ENCODE results near the gene C1orf105.

Gene C1orf105

GRCh38 chr1:172453153-172453545 is 32.7 kb downstream of the C1orf105 start:
- Histone ChIP-seq H3K36me3 (replicated peaks) (no peaks in the 10 kb centered on the region), H3K27me3 (replicated peaks) (no peaks in the 10 kb centered on the region), H3K27ac (no peak overlapping the region), H3K4me3 (ENCODE audit: low read depth, low read length) (no peak overlapping the region)
- no peak for DNase-seq
- no peak for TF ChIP-seq CTCF (IDR thresholded peaks at IDR 0.05; ENCODE audit: low read depth, low read length, missing control alignments)
- in situ Hi-C loops (cut with HindIII; ENCODE audit: low pct_ligation_motif_present, low sequenced_read_pairs), result no loop called here

GRCh38 chr1:172453607-172454006 is 33.1 kb downstream of the C1orf105 start:
- in situ Hi-C loops (cut with HindIII; ENCODE audit: low pct_ligation_motif_present, low sequenced_read_pairs), result no loop called here
- Histone ChIP-seq H3K27ac (no peak overlapping the region), H3K36me3 (replicated peaks) (no peaks in the 10 kb centered on the region), H3K27me3 (replicated peaks) (no peaks in the 10 kb centered on the region), H3K4me3 (ENCODE audit: low read depth, low read length) (no peak overlapping the region)
- TF ChIP-seq CTCF (IDR thresholded peaks at IDR 0.05; ENCODE audit: low read depth, low read length, missing control alignments), result no peak
- no peak for DNase-seq

- in situ Hi-C loops (cut with HindIII; ENCODE audit: low pct_ligation_motif_present, low sequenced_read_pairs), result no loop called here
- DNase-seq, result no peak
- H3K4me3 ChIP-seq (ENCODE audit: low read depth, low read length), result no peak overlapping the region
Measured at GRCh38 chr1:172455451-172455850, 35.0 kb downstream of the C1orf105 start.

GRCh38 chr1:172456344-172456769 is 35.9 kb downstream of the C1orf105 start:
- in situ Hi-C loops (cut with HindIII; ENCODE audit: low pct_ligation_motif_present, low sequenced_read_pairs), result no loop called here

More at GRCh38 chr1:172455451-172455850, 35.0 kb downstream of the C1orf105 start:
- Histone ChIP-seq H3K27ac (no peak overlapping the region), H3K27me3 (replicated peaks) (no peaks in the 10 kb centered on the region), H3K36me3 (replicated peaks) (no peaks in the 10 kb centered on the region)
- TF ChIP-seq CTCF (IDR thresholded peaks at IDR 0.05; ENCODE audit: low read depth, low read length, missing control alignments), result no peak

GRCh38 chr1:172457479-172458130 is 37.1 kb downstream of the C1orf105 start:
- Histone ChIP-seq H3K27me3 (replicated peaks) (no peaks in the 10 kb centered on the region), H3K27ac (no peak overlapping the region), H3K36me3 (replicated peaks) (no peaks in the 10 kb centered on the region), H3K4me3 (ENCODE audit: low read depth, low read length) (no peak overlapping the region)
- in situ Hi-C loops (cut with HindIII; ENCODE audit: low pct_ligation_motif_present, low sequenced_read_pairs), result no loop called here
- TF ChIP-seq CTCF (IDR thresholded peaks at IDR 0.05; ENCODE audit: low read depth, low read length, missing control alignments), result no peak
- no peak for DNase-seq

More at GRCh38 chr1:172456344-172456769, 35.9 kb downstream of the C1orf105 start:
- Histone ChIP-seq H3K36me3 (replicated peaks) (no peaks in the 10 kb centered on the region), H3K4me3 (ENCODE audit: low read depth, low read length) (no peak overlapping the region), H3K27me3 (replicated peaks) (no peaks in the 10 kb centered on the region), H3K27ac (no peak overlapping the region)
- no peak for DNase-seq
- TF ChIP-seq CTCF (IDR thresholded peaks at IDR 0.05; ENCODE audit: low read depth, low read length, missing control alignments), result no peak

- TF ChIP-seq CTCF (IDR thresholded peaks at IDR 0.05; ENCODE audit: low read depth, low read length, missing control alignments), result no peak
- Histone ChIP-seq H3K27ac (no peak overlapping the region), H3K27me3 (replicated peaks) (no peaks in the 10 kb centered on the region), H3K4me3 (ENCODE audit: low read depth, low read length) (no peak overlapping the region), H3K36me3 (replicated peaks) (no peaks in the 10 kb centered on the region)
- DNase-seq, result no peak
- in situ Hi-C loops (cut with HindIII; ENCODE audit: low pct_ligation_motif_present, low sequenced_read_pairs), result no loop called here
Measured at GRCh38 chr1:172460177-172460576, 39.7 kb downstream of the C1orf105 start.

All from brain microvascular endothelial cell (primary cell).